Suprapubic skin (tissue), 4 donors: ENCODE data around the gene ACTL10. TPM values are rescaled to one million over a fixed set of nuclear protein-coding genes. Genes with fewer than 3 reads are reported as not detected.

Source experiments
- DNase-seq, 2 donors: peaks; one replicate each; pipeline ENCODE4 v3.0.0-alpha.2; 2019; ENCODE audit warnings: low spot score in 2 of 2
- H3K27ac ChIP-seq: fragments of 200-600 bp; sonication (generic); one replicate; pipeline ENCODE4 v1.5.1; 2019
- H3K27me3 ChIP-seq: fragments of 200-600 bp; sonication (generic); one replicate; pipeline ENCODE4 v1.5.1; 2019
- H3K36me3 ChIP-seq: fragments of 200-600 bp; sonication (generic); one replicate; pipeline ENCODE4 v1.5.1; 2019
- H3K4me1 ChIP-seq: fragments of 200-600 bp; sonication (generic); one replicate; pipeline ENCODE4 v1.5.1; 2019
- H3K4me3 ChIP-seq: fragments of 200-600 bp; sonication (generic); one replicate; pipeline ENCODE4 v1.5.1; 2019; ENCODE audit warnings: mild to moderate bottlenecking
- H3K9me3 ChIP-seq: fragments of 200-600 bp; sonication (generic); one replicate; pipeline ENCODE4 v1.5.1; 2019
- EP300 ChIP-seq: sonication (generic); formaldehyde crosslinking; IDR thresholded peaks from one replicate; pipeline ENCODE4 v1.6.1; 2017; ENCODE audit warnings: antibody characterized with exemption
- POLR2A ChIP-seq, 2 donors: fragments of 450-650 bp; IDR thresholded peaks; one replicate each; pipeline ENCODE4 v1.6.1; 2017; ENCODE audit warnings: antibody characterized with exemption in 2 of 2, mild to moderate bottlenecking in 2 of 2, moderate library complexity in 2 of 2
- POLR2AphosphoS5 ChIP-seq, 3 donors: sonication (generic); formaldehyde crosslinking; IDR thresholded peaks; one replicate each; pipeline ENCODE4 v1.6.1; 2017; ENCODE audit warnings: antibody characterized with exemption in 3 of 3
- WGBS: methylation state at CpG from one replicate; pipeline ENCODE4 v1.1.5; 2018; 5-methylcytosine and 5-hydroxymethylcytosine counted together
- total RNA-seq, 4 donors: library from RNA; depleted of rRNA; stranded (reverse); fragments of >200 nt; gene quantifications; one replicate each; pipeline ENCODE4 v1.1.0, GENCODE V29; 2016
- TF ChIP-seq, protein P1 (sequence below), 2 donors: fragments of 200-600 bp in 1 of 2; fragments of 450-650 bp in 1 of 2; sonication (generic) in 1 of 2; IDR thresholded peaks; one replicate each; pipeline ENCODE4 v1.5.1; 2016 to 2019; ENCODE audit warnings: antibody characterized with exemption in 2 of 2, mild to moderate bottlenecking in 1 of 2, moderate library complexity in 1 of 2

Gene ACTL10
- total RNA-seq, 4 donors from 2014 or later = 1.3 to 4.9 (median 3.0) TPM

DNA sequence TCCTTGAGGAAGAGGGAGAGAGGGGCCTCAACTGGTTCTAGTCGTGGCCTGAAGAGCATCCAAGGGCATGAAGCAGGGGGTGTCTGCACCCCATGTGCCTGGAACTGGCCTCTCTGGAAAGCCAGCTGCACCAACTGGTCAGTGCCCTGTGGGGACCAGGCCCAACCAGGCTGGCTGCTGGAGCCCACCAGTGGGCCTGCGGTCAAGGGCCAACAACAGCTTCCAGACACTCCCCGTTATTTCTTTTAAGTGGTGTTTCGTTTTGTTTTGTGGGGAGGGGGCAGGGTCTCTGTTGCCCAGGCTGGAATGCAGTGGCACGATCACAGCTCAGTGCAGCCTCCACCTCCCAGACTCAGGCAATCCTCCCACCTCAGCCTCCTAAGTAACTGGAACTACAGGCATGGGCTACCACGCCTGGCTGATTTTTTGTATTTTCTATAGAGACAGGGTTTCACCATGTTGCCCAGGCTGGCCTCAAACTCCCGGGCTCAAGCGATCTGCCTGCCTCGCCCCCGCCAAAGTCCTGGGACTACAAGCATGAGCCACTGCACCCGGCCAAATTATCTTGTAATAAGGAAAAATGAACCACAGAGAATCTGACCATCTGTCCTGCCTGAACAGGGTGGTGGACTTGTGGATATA lies 16.5 kb upstream of the ACTL10 start:
- Histone ChIP-seq H3K4me1 (peaks cover 72% of the 10 kb centered on the region), H3K9me3 (no peaks in the 10 kb centered on the region), H3K36me3 (peaks cover 4% of the 10 kb centered on the region), H3K27ac (peak overlapping the region; percentile 2), H3K4me3 (no peak overlapping the region), H3K27me3 (no peaks in the 10 kb centered on the region)
- WGBS = 73% methylated on average over 11 of the region's 11 CpGs
- no peak for TF ChIP-seq POLR2A (IDR thresholded peaks at IDR 0.05)
- TF ChIP-seq, protein P1, sequence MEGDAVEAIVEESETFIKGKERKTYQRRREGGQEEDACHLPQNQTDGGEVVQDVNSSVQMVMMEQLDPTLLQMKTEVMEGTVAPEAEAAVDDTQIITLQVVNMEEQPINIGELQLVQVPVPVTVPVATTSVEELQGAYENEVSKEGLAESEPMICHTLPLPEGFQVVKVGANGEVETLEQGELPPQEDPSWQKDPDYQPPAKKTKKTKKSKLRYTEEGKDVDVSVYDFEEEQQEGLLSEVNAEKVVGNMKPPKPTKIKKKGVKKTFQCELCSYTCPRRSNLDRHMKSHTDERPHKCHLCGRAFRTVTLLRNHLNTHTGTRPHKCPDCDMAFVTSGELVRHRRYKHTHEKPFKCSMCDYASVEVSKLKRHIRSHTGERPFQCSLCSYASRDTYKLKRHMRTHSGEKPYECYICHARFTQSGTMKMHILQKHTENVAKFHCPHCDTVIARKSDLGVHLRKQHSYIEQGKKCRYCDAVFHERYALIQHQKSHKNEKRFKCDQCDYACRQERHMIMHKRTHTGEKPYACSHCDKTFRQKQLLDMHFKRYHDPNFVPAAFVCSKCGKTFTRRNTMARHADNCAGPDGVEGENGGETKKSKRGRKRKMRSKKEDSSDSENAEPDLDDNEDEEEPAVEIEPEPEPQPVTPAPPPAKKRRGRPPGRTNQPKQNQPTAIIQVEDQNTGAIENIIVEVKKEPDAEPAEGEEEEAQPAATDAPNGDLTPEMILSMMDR (IDR thresholded peaks at IDR 0.05) = no peak
- no peak for TF ChIP-seq EP300
- no peak for TF ChIP-seq POLR2AphosphoS5 (IDR thresholded peaks at IDR 0.05)
- DNase-seq = peak in 1 of 2 donors; percentile 72

DNA sequence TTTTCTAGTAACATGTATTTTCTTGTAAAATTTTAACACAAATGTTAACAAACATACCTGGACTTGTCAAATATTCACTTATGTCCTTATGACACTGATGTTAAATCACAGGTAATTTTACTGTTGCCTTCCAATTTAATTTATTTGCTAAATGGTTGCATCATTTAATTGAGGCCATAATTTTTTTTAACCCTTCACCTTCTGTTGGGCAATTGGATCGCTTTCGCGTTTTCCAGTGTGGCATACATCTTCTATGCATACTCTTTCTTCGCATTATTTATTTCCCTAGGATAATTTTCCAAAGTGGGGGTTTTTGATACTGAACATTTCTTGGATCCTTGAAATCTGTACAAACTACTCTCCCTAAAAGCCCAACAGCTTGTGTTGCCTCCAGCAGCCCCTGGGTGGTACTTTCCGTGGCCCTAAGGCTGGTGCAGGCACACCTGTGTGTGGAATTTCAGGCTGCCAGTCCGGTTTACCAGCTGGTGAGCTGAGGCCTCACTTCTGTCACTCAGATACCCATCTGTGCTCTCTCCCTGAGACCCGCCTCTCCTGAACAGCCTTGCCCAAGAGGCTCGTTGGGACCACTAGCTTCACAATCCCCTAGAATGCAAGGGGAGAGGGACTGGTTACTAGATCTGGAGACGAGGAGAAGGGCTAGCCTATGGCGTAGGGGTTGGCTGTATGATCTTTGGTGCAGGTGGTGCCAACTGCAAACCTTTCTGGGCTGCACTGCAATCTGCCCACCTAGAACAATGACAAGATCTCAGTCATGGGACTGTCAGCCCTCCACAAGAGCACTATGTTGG lies 15.8 kb upstream of the ACTL10 start:
- peak in 1 of 2 donors; percentile 68 for DNase-seq
- Histone ChIP-seq H3K27ac (peak overlapping the region; percentile 2), H3K9me3 (no peaks in the 10 kb centered on the region), H3K4me1 (peaks cover 75% of the 10 kb centered on the region), H3K36me3 (no peaks in the 10 kb centered on the region), H3K27me3 (no peaks in the 10 kb centered on the region), H3K4me3 (no peak overlapping the region)
- WGBS = 54% methylated on average over 10 of the region's 10 CpGs
- TF ChIP-seq POLR2AphosphoS5 (IDR thresholded peaks at IDR 0.05) = no peak

DNA sequence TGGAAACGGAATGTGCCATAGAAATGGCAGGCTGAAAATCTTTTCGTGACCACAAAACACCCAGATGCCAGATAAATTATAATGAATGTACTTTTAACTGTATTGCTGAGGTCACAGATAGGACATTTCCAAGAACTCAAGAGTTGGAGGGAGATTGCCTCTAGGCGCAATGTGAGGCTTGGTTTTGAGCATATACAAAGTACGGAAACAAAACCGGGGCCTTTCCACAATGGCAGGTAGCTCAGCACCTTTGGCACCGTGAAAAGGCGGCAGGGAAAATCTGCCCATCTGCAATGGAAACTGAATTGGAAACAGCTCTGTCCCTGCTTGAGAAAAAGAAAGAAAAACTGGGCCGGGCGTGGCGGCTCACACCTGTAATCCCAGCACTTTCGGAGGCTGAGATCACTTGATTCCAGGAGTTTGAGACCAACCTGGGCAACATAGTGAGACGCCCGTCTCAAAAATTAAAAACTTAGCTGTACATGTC lies 15.1 kb upstream of the ACTL10 start:
- H3K36me3 ChIP-seq = no peaks in the 10 kb centered on the region
- H3K4me3 ChIP-seq = no peak overlapping the region
- TF ChIP-seq EP300 = no peak
- no peak for TF ChIP-seq POLR2AphosphoS5 (IDR thresholded peaks at IDR 0.05)
- TF ChIP-seq, protein P1 (IDR thresholded peaks at IDR 0.05) = no peak
- no peak for TF ChIP-seq POLR2A (IDR thresholded peaks at IDR 0.05)
- DNase-seq = peak in 1 of 2 donors; percentile 57
- H3K9me3 ChIP-seq = no peaks in the 10 kb centered on the region
- H3K4me1 ChIP-seq = peaks cover 75% of the 10 kb centered on the region
- 45% methylated on average over 13 of the region's 13 CpGs for WGBS
- H3K27me3 ChIP-seq = no peaks in the 10 kb centered on the region
- peak overlapping the region; percentile 2 for H3K27ac ChIP-seq

DNA sequence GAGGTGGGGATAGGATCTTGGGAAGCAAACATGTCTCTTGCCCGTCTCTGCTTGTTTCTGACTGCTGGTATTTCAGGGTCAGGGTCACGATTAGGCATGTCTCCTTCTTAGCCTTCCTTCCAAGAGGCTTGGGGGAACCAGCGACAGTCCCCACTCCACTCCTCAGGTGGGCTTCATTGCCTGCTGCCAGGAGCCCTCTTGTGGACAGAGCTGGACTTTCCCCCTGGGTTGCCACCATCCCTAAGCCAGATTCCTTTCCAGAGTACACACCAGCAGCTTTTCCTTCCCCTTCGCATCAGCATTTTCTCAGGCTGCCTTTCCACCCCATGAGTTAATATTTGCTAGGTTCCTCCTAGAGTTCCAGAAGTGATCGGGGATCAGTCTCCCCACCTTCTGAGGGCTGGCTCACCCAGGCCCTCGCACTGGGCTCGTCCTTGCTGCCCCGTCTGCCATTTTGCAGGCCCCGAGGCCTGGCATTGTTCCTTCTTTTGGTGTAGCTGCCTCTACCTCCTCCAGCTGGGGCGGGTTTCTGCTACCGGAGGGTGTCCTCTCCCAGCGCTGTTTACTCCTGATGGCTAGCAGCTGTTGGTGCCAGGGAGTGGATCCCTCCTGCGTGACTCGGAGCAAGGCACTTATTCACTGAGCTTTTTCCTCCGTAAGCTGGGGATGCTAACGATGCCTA lies 13.4 kb upstream of the ACTL10 start:
- Histone ChIP-seq H3K4me3 (no peak overlapping the region), H3K27ac (no peak overlapping the region), H3K36me3 (peaks cover 17% of the 10 kb centered on the region), H3K27me3 (no peaks in the 10 kb centered on the region), H3K9me3 (no peaks in the 10 kb centered on the region), H3K4me1 (peaks cover 60% of the 10 kb centered on the region)
- 21% methylated on average over 14 of the region's 16 CpGs for WGBS
- DNase-seq = peak in 1 of 2 donors; percentile 84
- TF ChIP-seq, protein P1 (IDR thresholded peaks at IDR 0.05) = peak; percentile 53 to 56
- TF ChIP-seq POLR2A (IDR thresholded peaks at IDR 0.05) = no peak
- peak in 1 of 3 donors; percentile 3 for TF ChIP-seq POLR2AphosphoS5 (IDR thresholded peaks at IDR 0.05)
- TF ChIP-seq EP300 = no peak

DNA sequence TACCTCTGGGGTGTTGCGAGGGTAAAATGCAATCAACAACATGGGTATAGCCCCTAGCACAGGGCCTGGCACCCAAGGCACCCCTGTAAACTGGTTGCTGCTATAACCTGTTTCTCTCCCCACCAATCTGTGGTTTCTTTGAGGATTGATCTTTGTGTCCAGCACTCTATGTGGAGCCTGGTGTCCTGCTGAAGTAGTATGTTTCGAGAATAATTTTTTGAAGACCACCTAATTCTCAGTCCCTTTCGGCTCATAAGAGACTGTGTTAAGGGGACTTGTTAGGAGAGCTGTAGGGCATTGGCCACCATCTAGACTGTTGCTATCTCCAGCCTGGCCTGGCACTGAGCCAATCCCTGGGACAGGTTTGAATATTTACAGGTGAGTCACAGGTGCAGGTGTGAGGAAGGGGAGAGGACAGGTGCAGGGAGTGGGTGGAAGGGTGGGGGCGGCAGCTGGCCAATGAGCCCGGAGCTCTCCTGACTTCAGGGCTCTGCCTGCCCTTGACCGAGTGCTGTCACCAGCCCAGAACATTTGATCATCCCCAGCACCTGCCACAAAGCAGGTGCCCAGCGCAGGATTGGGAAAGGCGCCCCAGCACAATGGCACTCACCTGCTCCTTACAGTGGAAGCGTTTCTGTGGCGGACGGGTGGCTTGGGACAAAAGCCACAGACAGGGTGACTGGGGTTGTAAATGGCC lies 12.7 kb upstream of the ACTL10 start:
- no peak for DNase-seq
- no peak overlapping the region for H3K4me3 ChIP-seq
- peaks cover 21% of the 10 kb centered on the region for H3K36me3 ChIP-seq
- TF ChIP-seq, protein P1 (IDR thresholded peaks at IDR 0.05) = no peak
- TF ChIP-seq POLR2A (IDR thresholded peaks at IDR 0.05) (no peak), POLR2AphosphoS5 (IDR thresholded peaks at IDR 0.05) (no peak), EP300 (no peak)
- no peaks in the 10 kb centered on the region for H3K27me3 ChIP-seq
- H3K9me3 ChIP-seq = no peaks in the 10 kb centered on the region
- peaks cover 53% of the 10 kb centered on the region for H3K4me1 ChIP-seq
- no peak overlapping the region for H3K27ac ChIP-seq
- WGBS = 44% methylated on average over 11 of the region's 11 CpGs
